ENCODE data around the gene ARIH1.

GRCh38 chr15:72474466-72474911, 359 bp downstream of the ARIH1 start:
- peak in 1 of 4 experiments; percentile 10 for TF ChIP-seq CTCF (IDR thresholded peaks at IDR 0.05)
- TF ChIP-seq POLR2A (IDR thresholded peaks at IDR 0.05) = no peak

Measured in uterus (tissue), 2 donors.